H9 (cell line): ENCODE measurements around the gene PHACTR1. TPM values are rescaled to one million over a fixed set of nuclear protein-coding genes. Genes with fewer than 3 reads are reported as not detected.

Source experiments
- DNase-seq: peaks from one replicate; pipeline ENCODE4 v3.0.0-alpha.2; 2017
- H2AFZ ChIP-seq: one replicate; pipeline ENCODE4 v1.6.1; 2013; ENCODE audit warnings: mild to moderate bottlenecking, low read length, control low read depth, moderate library complexity
- H2AK5ac ChIP-seq: 2 replicates; pipeline ENCODE4 v1.6.1; 2013; ENCODE audit warnings: low read length, control low read depth, mixed read lengths; ENCODE audit not compliant: insufficient read length
- H2BK120ac ChIP-seq: one replicate; pipeline ENCODE4 v1.6.1; 2013; ENCODE audit warnings: low read depth, mild to moderate bottlenecking, low read length, control low read depth, inconsistent platforms; ENCODE audit not compliant: poor library complexity, severe bottlenecking
- H2BK12ac ChIP-seq: 2 replicates; pipeline ENCODE4 v1.6.1; 2013; ENCODE audit warnings: low read length, control low read depth, mixed read lengths, low read depth; ENCODE audit not compliant: insufficient read length
- H2BK15ac ChIP-seq: 2 replicates; pipeline ENCODE4 v1.6.1; 2013; ENCODE audit warnings: low read depth, low read length, control low read depth
- H2BK20ac ChIP-seq: one replicate; pipeline ENCODE4 v1.6.1; 2013; ENCODE audit warnings: low read depth, mild to moderate bottlenecking, low read length, control low read depth, inconsistent platforms; ENCODE audit not compliant: poor library complexity, severe bottlenecking
- H2BK5ac ChIP-seq: 2 replicates; pipeline ENCODE4 v1.6.1; 2013; ENCODE audit warnings: low read length, control low read depth, mixed read lengths; ENCODE audit not compliant: insufficient read length
- H3K14ac ChIP-seq: 2 replicates; pipeline ENCODE4 v1.6.1; 2013; ENCODE audit warnings: low read length, control low read depth; ENCODE audit not compliant: insufficient read depth
- H3K18ac ChIP-seq: 2 replicates; pipeline ENCODE4 v1.6.1; 2013; ENCODE audit warnings: low read depth, mild to moderate bottlenecking, mixed read lengths, low read length, control low read depth; ENCODE audit not compliant: insufficient read length
- H3K23ac ChIP-seq: 2 replicates; pipeline ENCODE4 v1.6.1; 2013; ENCODE audit warnings: low read length, control low read depth, mixed read lengths, low read depth; ENCODE audit not compliant: insufficient read length
- H3K23me2 ChIP-seq: 2 replicates; pipeline ENCODE4 v1.6.1; 2013; ENCODE audit warnings: low read depth, mild to moderate bottlenecking, mixed read lengths, low read length, control low read depth; ENCODE audit not compliant: insufficient read length, poor library complexity, severe bottlenecking
- H3K27ac ChIP-seq: 2 replicates; pipeline ENCODE4 v1.5.1; 2013; ENCODE audit warnings: low read length, control low read depth, mixed read lengths, low read depth; ENCODE audit not compliant: insufficient read length
- H3K27me3 ChIP-seq: 2 replicates; pipeline ENCODE4 v1.6.1; 2013; ENCODE audit warnings: low read length, control low read depth, inconsistent platforms; ENCODE audit not compliant: insufficient read depth
- H3K4ac ChIP-seq: 2 replicates; pipeline ENCODE4 v1.6.1; 2013; ENCODE audit warnings: low read depth, mild to moderate bottlenecking, control low read depth, inconsistent platforms, low read length, moderate library complexity
- H3K4me1 ChIP-seq: 2 replicates; pipeline ENCODE4 v1.6.1; 2013; ENCODE audit warnings: low read length, control low read depth, inconsistent platforms; ENCODE audit not compliant: insufficient read depth
- H3K4me2 ChIP-seq: 2 replicates; pipeline ENCODE4 v1.6.1; 2013; ENCODE audit warnings: low read length, control low read depth, mixed read lengths; ENCODE audit not compliant: insufficient read length, insufficient read depth
- H3K56ac ChIP-seq: 2 replicates; pipeline ENCODE4 v1.6.1; 2013; ENCODE audit warnings: low read depth, mild to moderate bottlenecking, mixed read lengths, low read length, control low read depth; ENCODE audit not compliant: insufficient read length
- H3K79me1 ChIP-seq: 2 replicates; pipeline ENCODE4 v1.6.1; 2013; ENCODE audit warnings: low read depth, mild to moderate bottlenecking, moderate library complexity, low read length, control low read depth, inconsistent platforms; ENCODE audit not compliant: insufficient read depth, poor library complexity, severe bottlenecking
- H3K79me2 ChIP-seq: 2 replicates; pipeline ENCODE4 v1.6.1; 2013; ENCODE audit warnings: low read length, control low read depth, inconsistent platforms; ENCODE audit not compliant: insufficient read depth
- H3K9ac ChIP-seq: 2 replicates; pipeline ENCODE4 v1.6.1; 2013; ENCODE audit warnings: low read length, control low read depth, mixed read lengths; ENCODE audit not compliant: insufficient read length; ENCODE audit errors: extremely low read depth
- H3K9me3 ChIP-seq: one replicate; pipeline ENCODE4 v1.6.1; 2013; ENCODE audit warnings: low read depth, low read length, inconsistent platforms; ENCODE audit not compliant: control insufficient read depth
- H3T11ph ChIP-seq: one replicate; pipeline ENCODE4 v1.6.1; 2013; ENCODE audit warnings: mild to moderate bottlenecking, low read length, control low read depth, inconsistent platforms
- H4K20me1 ChIP-seq: one replicate; pipeline ENCODE4 v1.6.1; 2013; ENCODE audit not compliant: control insufficient read depth, insufficient read length, insufficient read depth
- H4K5ac ChIP-seq: 2 replicates; pipeline ENCODE4 v1.6.1; 2013; ENCODE audit warnings: low read depth, mild to moderate bottlenecking, mixed read lengths, low read length, control low read depth; ENCODE audit not compliant: insufficient read length
- H4K8ac ChIP-seq: replicated peaks from 2 replicates; pipeline ENCODE4 v1.6.1; 2013; ENCODE audit warnings: low read length, control low read depth, mixed read lengths, low read depth; ENCODE audit not compliant: insufficient read length
- H4K91ac ChIP-seq: 2 replicates; pipeline ENCODE4 v1.6.1; 2013; ENCODE audit warnings: low read depth, mild to moderate bottlenecking, moderate library complexity, mixed read lengths, low read length, control low read depth; ENCODE audit not compliant: insufficient read length
- H3K27ac Mint-ChIP-seq, 3 experiments: 2 replicates in 2 of 3; 3 replicates in 1 of 3; pipeline ENCODE4 v1.8.0; 2020 to 2021; ENCODE audit warnings: mixed read lengths in 3 of 3, mild to moderate bottlenecking in 1 of 3, moderate library complexity in 1 of 3
- H3K27me3 Mint-ChIP-seq: 2 replicates; pipeline ENCODE4 v1.8.0; 2021; ENCODE audit warnings: low read depth, mild to moderate bottlenecking, moderate library complexity, mixed read lengths
- H3K36me3 Mint-ChIP-seq, 3 experiments: 2 replicates in 2 of 3; 3 replicates in 1 of 3; pipeline ENCODE4 v1.8.0; 2020 to 2021; ENCODE audit warnings: low read depth in 3 of 3, mixed read lengths in 3 of 3; ENCODE audit not compliant: insufficient read depth in 1 of 3
- H3K4me1 Mint-ChIP-seq, 2 experiments: 2 replicates each; pipeline ENCODE4 v1.8.0; 2020; ENCODE audit warnings: mixed read lengths in 2 of 2
- H3K4me3 Mint-ChIP-seq, 2 experiments: 2 replicates in 1 of 2; 3 replicates in 1 of 2; pipeline ENCODE4 v1.8.0; 2020 to 2021; ENCODE audit warnings: mild to moderate bottlenecking in 2 of 2, mixed read lengths in 2 of 2, moderate library complexity in 1 of 2
- H3K9me3 Mint-ChIP-seq, 2 experiments: 2 replicates in 1 of 2; 3 replicates in 1 of 2; pipeline ENCODE4 v1.8.0; 2020; ENCODE audit warnings: mild to moderate bottlenecking in 2 of 2, mixed read lengths in 2 of 2, moderate library complexity in 1 of 2
- CTCF ChIP-seq: fragments of 200-600 bp; sonication (generic); conservative IDR thresholded peaks from 3 replicates; pipeline ENCODE4 v1.8.0; 2021; ENCODE audit warnings: antibody characterized with exemption, mild to moderate bottlenecking
- WGBS: extraction: QIAGEN DNeasy Blood & Tissue Kit; methylation state at CpG from one replicate; pipeline ENCODE4 v1.1.7; 2013; ENCODE audit warnings: missing lambda C conversion rate, low lambda C conversion rate, mixed read lengths; ENCODE audit not compliant: insufficient read length; ENCODE audit errors: extremely low coverage; 5-methylcytosine and 5-hydroxymethylcytosine counted together
- total RNA-seq: library from RNA; stranded (reverse); gene quantifications from 2 replicates; pipeline ENCODE4 v1.2.1, GENCODE V29; 2021

PHACTR1 gene
- total RNA-seq, 1 experiment from 2014 or later, result 15.9 TPM

- no peak overlapping the region for H4K8ac ChIP-seq
- no peak overlapping the region for H2BK5ac ChIP-seq
- no peak overlapping the region for H4K91ac ChIP-seq
- H2BK15ac ChIP-seq, result no peak overlapping the region
- H3K79me2 ChIP-seq, result no peaks in the 10 kb centered on the region
- H3K4me1 ChIP-seq, result no peaks in the 10 kb centered on the region
- H2BK120ac ChIP-seq, result no peak overlapping the region
- no peak overlapping the region for H2AK5ac ChIP-seq
- Mint-ChIP-seq H3K4me3 (no peak overlapping the region), H3K27ac (no peak overlapping the region), H3K27me3 (no peaks in the 10 kb centered on the region), H3K9me3 (no peaks in the 10 kb centered on the region), H3K4me1 (no peaks in the 10 kb centered on the region; a peak in 1 of 4 replicates), H3K36me3 (peaks cover 0 to 2% (median 0%) of the 10 kb centered on the region in 3 experiments; a peak in 2 of 7 replicates)
- no peak overlapping the region for H4K5ac ChIP-seq
- H2BK20ac ChIP-seq, result no peak overlapping the region
- TF ChIP-seq CTCF, result no peak
- H3K27me3 ChIP-seq, result no peaks in the 10 kb centered on the region; the same call in 1 of the 2 replicates
- H3K9ac ChIP-seq, result no peak overlapping the region
- no peak overlapping the region for H3K23ac ChIP-seq
- H3K79me1 ChIP-seq, result no peaks in the 10 kb centered on the region
- no peak overlapping the region for H3K56ac ChIP-seq
- no peak overlapping the region for H2AFZ ChIP-seq
- no peaks in the 10 kb centered on the region for H3K9me3 ChIP-seq
- no peak overlapping the region for H3K27ac ChIP-seq
- no peak overlapping the region for H3T11ph ChIP-seq
- no peak overlapping the region for H2BK12ac ChIP-seq
- no CpG with 5 or more reads among the region's 6 CpGs for WGBS
- H3K4ac ChIP-seq, result no peak overlapping the region
- no peaks in the 10 kb centered on the region for H3K23me2 ChIP-seq
- no peaks in the 10 kb centered on the region for H4K20me1 ChIP-seq
- H3K18ac ChIP-seq, result no peak overlapping the region
- DNase-seq, result no peak
- H3K4me2 ChIP-seq, result no peak overlapping the region
- no peak overlapping the region for H3K14ac ChIP-seq
Observed at GRCh38 chr6:13238017-13238416, 521.5 kb downstream of the PHACTR1 start.
